Cardiac ventricle fibroblast (primary cell): Measurements from ENCODE around the gene MEGF8. TPM values are rescaled to one million over a fixed set of nuclear protein-coding genes. Genes with fewer than 3 reads are reported as not detected.

ENCODE experiments used
- total RNA-seq: library from RNA; depleted of rRNA; stranded (reverse); fragments of >200 nt; gene quantifications from 2 replicates; pipeline ENCODE4 v1.2.3, GENCODE V29; 2015

Gene MEGF8
- 29.7 and 33.9 TPM in 2 replicates for total RNA-seq

GRCh38 chr19:42325308-42325895, at the start of gene MEGF8:
Gene MEGF8, plus strand, starts transcription at chr19:42325635. Its CDS starts 609 bp downstream, at chr19:42326244.

GRCh38 chr19:42301646-42302203, 23.7 kb upstream of the MEGF8 start, which contains the start of gene PRR19:
Gene PRR19, plus strand, starts transcription at chr19:42302132. Its CDS starts 7,453 bp downstream, at chr19:42309585.

GRCh38 chr19:42313096-42313839, 12.2 kb upstream of the MEGF8 start, which contains the start of gene TMEM145:
Gene TMEM145, plus strand, starts transcription at chr19:42313309. Its CDS starts 68 bp downstream, at chr19:42313377.

GRCh38 chr19:42389899-42390298, 64.5 kb downstream of the MEGF8 start, which contains the start of gene CNFN:
Gene CNFN, minus strand, starts transcription at chr19:42390297. Its CDS starts 1,260 bp downstream, at chr19:42389037.

GRCh38 chr19:42427313-42427712, 101.9 kb downstream of the MEGF8 start, which contains the start of gene LIPE:
Gene LIPE, minus strand, starts transcription at chr19:42427388. Its CDS starts 239 bp downstream, at chr19:42427149.

Other genes starting within 250 kb of the MEGF8 start
- 14.9 and 15.5 TPM in 2 replicates for gene ZNF574, start 249.5 kb upstream of the MEGF8 start, total RNA-seq
- not detected in 2 replicates for gene POU2F2, start 193.2 kb upstream of the MEGF8 start, total RNA-seq
- gene DEDD2, start 108.0 kb upstream of the MEGF8 start, total RNA-seq, result 19.1 and 19.3 TPM in 2 replicates
- 5.5 and 6.6 TPM in 2 replicates for gene ZNF526, start 105.3 kb upstream of the MEGF8 start, total RNA-seq
- gene GSK3A, start 83.0 kb upstream of the MEGF8 start, total RNA-seq, result 17.0 and 17.4 TPM in 2 replicates
- 31.5 and 33.5 TPM in 2 replicates for gene ERF, start 70.5 kb upstream of the MEGF8 start, total RNA-seq
- gene CIC, start 56.4 kb upstream of the MEGF8 start, total RNA-seq, result 49.5 and 58.0 TPM in 2 replicates
- not detected in 2 replicates for gene PRR19, start 23.5 kb upstream of the MEGF8 start, total RNA-seq
- 12.2 and 18.7 TPM in 2 replicates for gene PAFAH1B3, start 23.0 kb upstream of the MEGF8 start, total RNA-seq
- not detected in 2 replicates for gene TMEM145, start 12.3 kb upstream of the MEGF8 start, total RNA-seq
- gene CNFN, start 64.7 kb downstream of the MEGF8 start, total RNA-seq, result not detected in 2 replicates
- gene LIPE, start 101.8 kb downstream of the MEGF8 start, total RNA-seq, result 3.8 and 3.9 TPM in 2 replicates
- not detected in 2 replicates for gene CXCL17, start 117.3 kb downstream of the MEGF8 start, total RNA-seq
- gene CEACAM1, start 202.8 kb downstream of the MEGF8 start, total RNA-seq, result not detected in 2 replicates